Ovary (tissue), 9 donors: ENCODE measurements around the gene CUBN. TPM values are rescaled to one million over a fixed set of nuclear protein-coding genes. Genes with fewer than 3 reads are reported as not detected.

Source experiments
- DNase-seq, 5 donors: peaks; one replicate each; pipeline ENCODE4 v3.0.0-alpha.2; 2019 to 2020
- H3K27ac ChIP-seq, 2 donors: fragments of 200-600 bp; one replicate each; pipeline versions ENCODE4 v1.5.1 to v1.8.0; 2019 to 2022
- H3K27me3 ChIP-seq: fragments of 200-600 bp; one replicate; pipeline ENCODE4 v1.8.0; 2022
- H3K36me3 ChIP-seq: fragments of 200-600 bp; sonication (generic); one replicate; pipeline ENCODE4 v1.5.1; 2019
- H3K4me1 ChIP-seq: one replicate; pipeline ENCODE4 v1.8.1; 2013; ENCODE audit warnings: mild to moderate bottlenecking, moderate library complexity; ENCODE audit not compliant: insufficient read depth
- H3K4me3 ChIP-seq: fragments of 200-600 bp; sonication (generic); one replicate; pipeline ENCODE4 v1.5.1; 2017
- H3K9me3 ChIP-seq, 2 donors: fragments of 200-600 bp in 1 of 2; sonication (generic) in 1 of 2; one replicate each; pipeline versions ENCODE4 v1.5.1 to v1.8.1; 2013 to 2019; ENCODE audit warnings: mild to moderate bottlenecking in 1 of 2, moderate library complexity in 1 of 2
- CTCF ChIP-seq, 3 donors: fragments of 450-650 bp in 2 of 3; fragments of 200-600 bp in 1 of 3; IDR thresholded peaks; one replicate each; pipeline versions ENCODE4 v1.5.1 to v1.8.0; 2016 to 2022; ENCODE audit warnings: antibody characterized with exemption in 3 of 3, mild to moderate bottlenecking in 1 of 3
- EP300 ChIP-seq: sonication (generic); formaldehyde crosslinking; IDR thresholded peaks from one replicate; pipeline ENCODE4 v1.6.1; 2017; ENCODE audit warnings: antibody characterized with exemption
- POLR2A ChIP-seq: fragments of 450-650 bp; IDR thresholded peaks from one replicate; pipeline ENCODE4 v1.6.1; 2017; ENCODE audit warnings: antibody characterized with exemption, mild to moderate bottlenecking, moderate library complexity
- WGBS, 3 donors: extraction: QIAGEN DNeasy Blood & Tissue Kit in 1 of 3; methylation state at CpG; one replicate each; pipeline versions ENCODE4 v1.1.5 to v1.1.7; 2013 to 2017; 5-methylcytosine and 5-hydroxymethylcytosine counted together
- intact Hi-C, 4 donors: fragments of 100-400 bp; cut with DNase I; formaldehyde crosslinking; loops; one replicate each; pipeline versions ENCODE4 v1.11.0 to v1.15.1; 2022 to 2023
- polyA plus RNA-seq, 2 donors: library from polyadenylated mRNA; stranded (reverse); fragments of 200-250 nt in 1 of 2; fragments of 350-450 nt in 1 of 2; fragmentation: Illumina TruSeq in 1 of 2; extraction: RNeasy Lipid Tissue Mini Kit (QIAGEN cat#74804) in 1 of 2; gene quantifications; one replicate each; pipeline ENCODE4 v1.2.3, GENCODE V29; 2013 to 2014
- total RNA-seq, 7 donors: library from RNA; depleted of rRNA in 2 of 7; stranded (reverse); fragments of >200 nt in 2 of 7; fragmentation: NEBNext Ultra II Directional in 3 of 7; extraction: Animal tissue kit (Norgen Biotek cat#: 25700) in 3 of 7; gene quantifications; one replicate each; pipeline versions ENCODE4 v1.1.0 to v1.2.4, GENCODE V29; 2016 to 2023
- donor health status: DM: no; HTN: no; CAD: no; lungs with moderate emphysema.
- donor health status: DM: no; HTN: no; CAD: no.
- donor health status: Bipolar disorder and iron deficiency.
- donor health status: DM: yes; HTN: yes; CAD: no.
- donor health status: DM: no; HTN: no; CAD: no.
- donor health status: DM: yes; HTN: yes; CAD: no.

The CUBN gene
- total and polyA plus RNA-seq, 9 donors, result 1.9 to 5.8 (median 4.0) TPM

GRCh38 chr10:16957038-16957437 lies 172.6 kb downstream of the CUBN start:
- H3K4me3 ChIP-seq, result no peak overlapping the region
- WGBS, 3 donors, result 92 to 96% (median 95%) methylated on average over 2 of the region's 2 CpGs

GRCh38 chr10:16954280-16955030 lies 175.2 kb downstream of the CUBN start:
- H3K27ac ChIP-seq, result no peak overlapping the region
- no peaks in the 10 kb centered on the region for H3K9me3 ChIP-seq
- DNase-seq, result no peak
- H3K27me3 ChIP-seq, result no peaks in the 10 kb centered on the region
- H3K4me3 ChIP-seq, result no peak overlapping the region
- 91 to 93% (median 92%) methylated on average over 13 of the region's 13 CpGs for WGBS, 3 donors
- no peaks in the 10 kb centered on the region for H3K4me1 ChIP-seq
- no peaks in the 10 kb centered on the region for H3K36me3 ChIP-seq
- intact Hi-C loops, result no loop called here
- no peak for TF ChIP-seq EP300

More at GRCh38 chr10:16957038-16957437, 172.6 kb downstream of the CUBN start:
- intact Hi-C loops, result no loop called here
- H3K4me1 ChIP-seq, result no peaks in the 10 kb centered on the region
- no peaks in the 10 kb centered on the region for H3K36me3 ChIP-seq
- DNase-seq, result no peak
- TF ChIP-seq CTCF (IDR thresholded peaks at IDR 0.05), result no peak
- no peak for TF ChIP-seq POLR2A
- no peak for TF ChIP-seq EP300
- H3K27me3 ChIP-seq, result no peaks in the 10 kb centered on the region
- no peaks in the 10 kb centered on the region for H3K9me3 ChIP-seq
- H3K27ac ChIP-seq, result no peak overlapping the region

- WGBS, 3 donors, result 96 to 99% (median 97%) methylated on average over 5 of the region's 5 CpGs
- DNase-seq, result no peak
- Histone ChIP-seq H3K9me3 (no peaks in the 10 kb centered on the region), H3K4me1 (no peaks in the 10 kb centered on the region), H3K27ac (no peak overlapping the region), H3K4me3 (no peak overlapping the region), H3K36me3 (no peaks in the 10 kb centered on the region), H3K27me3 (no peaks in the 10 kb centered on the region)
- intact Hi-C loops, result no loop called here
- no peak for TF ChIP-seq EP300
- TF ChIP-seq CTCF (IDR thresholded peaks at IDR 0.05), result no peak
- no peak for TF ChIP-seq POLR2A
Measured at GRCh38 chr10:16953270-16953669, 176.3 kb downstream of the CUBN start.

- H3K27ac ChIP-seq, result no peak overlapping the region
- no peak overlapping the region for H3K4me3 ChIP-seq
- H3K27me3 ChIP-seq, result no peaks in the 10 kb centered on the region
- WGBS, 3 donors, result 93 to 95% (median 93%) methylated on average over 5 of the region's 5 CpGs
- intact Hi-C loops, result no loop called here
- H3K4me1 ChIP-seq, result no peaks in the 10 kb centered on the region
- H3K9me3 ChIP-seq, result no peaks in the 10 kb centered on the region
- H3K36me3 ChIP-seq, result no peaks in the 10 kb centered on the region
- TF ChIP-seq CTCF (IDR thresholded peaks at IDR 0.05) (no peak), POLR2A (no peak), EP300 (no peak)
- no peak for DNase-seq
Measured at GRCh38 chr10:16952610-16953009, 177.0 kb downstream of the CUBN start.

GRCh38 chr10:16952080-16952479 lies 177.5 kb downstream of the CUBN start:
- Histone ChIP-seq H3K27ac (no peak overlapping the region), H3K36me3 (no peaks in the 10 kb centered on the region), H3K4me1 (no peaks in the 10 kb centered on the region), H3K4me3 (no peak overlapping the region), H3K9me3 (no peaks in the 10 kb centered on the region), H3K27me3 (no peaks in the 10 kb centered on the region)
- intact Hi-C loops, result no loop called here
- TF ChIP-seq CTCF (IDR thresholded peaks at IDR 0.05) (no peak), POLR2A (no peak), EP300 (no peak)
- no peak for DNase-seq
- 73 to 83% (median 80%) methylated on average over 5 of the region's 5 CpGs for WGBS, 3 donors
